Smooth muscle cell (in vitro differentiated cells): ENCODE results near the gene ST6GAL2. TPM values are rescaled to one million over a fixed set of nuclear protein-coding genes. Genes with fewer than 3 reads are reported as not detected.

ENCODE experiments used
- DNase-seq: peaks from one replicate; lab custom pipeline; 2025; ENCODE audit not compliant: unreplicated experiment; lab: John Stamatoyannopoulos, UW
- H2AFZ ChIP-seq: fragments of 200-600 bp; sonication (generic); 2 replicates; pipeline ENCODE4 v1.6.0; 2016; ENCODE audit warnings: antibody characterized with exemption, low read depth, mild to moderate bottlenecking
- H3F3A ChIP-seq: fragments of 200-600 bp; sonication (generic); 2 replicates; pipeline ENCODE4 v1.6.0; 2017; ENCODE audit warnings: antibody characterized with exemption, low read depth
- H3K27ac ChIP-seq: fragments of 200-600 bp; sonication (generic); 2 replicates; pipeline ENCODE4 v1.5.1; 2016; ENCODE audit warnings: low read depth, mild to moderate bottlenecking
- H3K27me3 ChIP-seq: fragments of 200-600 bp; sonication (generic); 2 replicates; pipeline ENCODE4 v1.6.1; 2016; ENCODE audit warnings: low read depth, mild to moderate bottlenecking
- H3K36me3 ChIP-seq: fragments of 200-600 bp; sonication (generic); 2 replicates; pipeline ENCODE4 v1.5.1; 2016; ENCODE audit warnings: low read depth
- H3K4me1 ChIP-seq: fragments of 200-600 bp; sonication (generic); 2 replicates; pipeline ENCODE4 v1.5.1; 2016; ENCODE audit warnings: low read depth
- H3K4me2 ChIP-seq: fragments of 200-600 bp; sonication (generic); 2 replicates; pipeline ENCODE4 v1.6.0; 2016; ENCODE audit warnings: mild to moderate bottlenecking
- H3K4me3 ChIP-seq: fragments of 200-600 bp; sonication (generic); 2 replicates; pipeline ENCODE4 v1.5.1; 2016; ENCODE audit warnings: mild to moderate bottlenecking
- H3K79me2 ChIP-seq: fragments of 200-600 bp; sonication (generic); 2 replicates; pipeline ENCODE4 v1.6.0; 2016; ENCODE audit warnings: low read depth, mild to moderate bottlenecking
- H3K9ac ChIP-seq: fragments of 200-600 bp; sonication (generic); 2 replicates; pipeline ENCODE4 v1.6.0; 2016; ENCODE audit warnings: low read depth
- H3K9me3 ChIP-seq: fragments of 200-600 bp; sonication (generic); replicated peaks from 2 replicates; pipeline ENCODE4 v1.5.1; 2016; ENCODE audit warnings: low read depth
- H4K20me1 ChIP-seq: fragments of 200-600 bp; sonication (generic); 2 replicates; pipeline ENCODE4 v1.6.0; 2016; ENCODE audit warnings: low read depth
- CTCF ChIP-seq: fragments of 200-600 bp; sonication (generic); IDR thresholded peaks from 2 replicates; pipeline ENCODE4 v1.5.1; 2017; ENCODE audit warnings: borderline replicate concordance, mild to moderate bottlenecking, antibody characterized with exemption; ENCODE audit not compliant: insufficient read depth, poor library complexity, severe bottlenecking
- WGBS: methylation state at CpG from one replicate; pipeline ENCODE4 v1.1.7; 2016; ENCODE audit warnings: low lambda C conversion rate; 5-methylcytosine and 5-hydroxymethylcytosine counted together
- polyA plus RNA-seq: library from polyadenylated mRNA; unstranded; fragments of >200 nt; fragmentation: Nextera tagmentation; extraction: Ambion mirVana; gene quantifications from 2 replicates; pipeline ENCODE4 v1.2.1, GENCODE V29; 2016
- total RNA-seq: library from RNA; depleted of rRNA; stranded (reverse); fragments of >200 nt; gene quantifications from 2 replicates; pipeline ENCODE4 v1.2.3, GENCODE V29; 2014

ST6GAL2 gene
- total and polyA plus RNA-seq, 2 experiments from 2014 or later: 42.5 to 64.6 TPM

DNA sequence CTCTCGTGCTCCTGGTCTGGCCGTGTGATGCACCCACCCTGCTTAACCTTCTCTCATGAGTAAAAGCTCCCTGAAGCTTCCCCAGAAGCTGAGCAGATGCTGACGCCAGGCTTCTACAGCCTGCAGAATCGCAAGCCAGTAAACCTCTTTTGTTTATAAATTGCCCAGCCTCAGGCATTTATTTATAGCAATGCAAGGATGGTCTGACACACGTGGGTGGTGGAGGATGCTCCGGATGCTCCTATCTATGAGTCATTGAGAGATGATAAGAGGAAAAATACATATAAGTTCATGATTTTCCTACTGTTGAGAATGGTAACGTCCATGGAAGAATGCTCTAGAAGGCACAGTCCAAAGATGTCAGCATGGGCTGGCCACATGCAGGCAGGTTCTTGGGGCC is 8.6 kb upstream of the ST6GAL2 start:
- Histone ChIP-seq H3K36me3 (peaks cover 5% of the 10 kb centered on the region), H3K79me2 (no peaks in the 10 kb centered on the region)

GRCh38 chr2:106892048-106892447 is 6.1 kb upstream of the ST6GAL2 start:
- TF ChIP-seq CTCF: no peak
- Histone ChIP-seq H3K27ac (no peak overlapping the region), H3F3A (no peaks in the 10 kb centered on the region), H3K4me2 (no peak overlapping the region), H3K9ac (no peak overlapping the region), H4K20me1 (no peaks in the 10 kb centered on the region), H3K27me3 (peaks cover 5% of the 10 kb centered on the region), H3K4me3 (no peak overlapping the region), H3K79me2 (no peaks in the 10 kb centered on the region), H2AFZ (no peak overlapping the region), H3K9me3 (no peaks in the 10 kb centered on the region), H3K36me3 (peaks cover 5% of the 10 kb centered on the region), H3K4me1 (peaks cover 4% of the 10 kb centered on the region)
- DNase-seq: no peak
- WGBS: 97% methylated on average over 1 of the region's 2 CpGs

More for the DNA sequence above, 8.6 kb upstream of the ST6GAL2 start:
- Histone ChIP-seq H3K4me1 (no peaks in the 10 kb centered on the region), H4K20me1 (no peaks in the 10 kb centered on the region), H3K27ac (no peak overlapping the region), H3F3A (no peaks in the 10 kb centered on the region), H3K27me3 (peaks cover under 1% of the 10 kb centered on the region), H3K4me3 (no peak overlapping the region), H3K9ac (no peak overlapping the region), H3K9me3 (no peaks in the 10 kb centered on the region), H3K4me2 (no peak overlapping the region), H2AFZ (no peak overlapping the region)
- no peak for TF ChIP-seq CTCF
- WGBS: 77% methylated on average over 7 of the region's 7 CpGs
- DNase-seq: no peak

- H3K4me1 ChIP-seq: peaks cover 4% of the 10 kb centered on the region
- WGBS: 21% methylated on average over 5 of the region's 5 CpGs
- H3K4me3 ChIP-seq: no peak overlapping the region
- no peak for TF ChIP-seq CTCF
- no peak overlapping the region for H2AFZ ChIP-seq
- H3K27ac ChIP-seq: no peak overlapping the region
- no peak overlapping the region for H3K9ac ChIP-seq
- peaks cover 3% of the 10 kb centered on the region for H3K79me2 ChIP-seq
- H3K4me2 ChIP-seq: peak overlapping the region; percentile 36
- DNase-seq: no peak
- H3K27me3 ChIP-seq: peaks cover 5% of the 10 kb centered on the region
- peaks cover 5% of the 10 kb centered on the region for H3K36me3 ChIP-seq
- no peaks in the 10 kb centered on the region for H4K20me1 ChIP-seq
- no peaks in the 10 kb centered on the region for H3F3A ChIP-seq
- H3K9me3 ChIP-seq: no peaks in the 10 kb centered on the region
Observed at GRCh38 chr2:106890606-106891005, 4.6 kb upstream of the ST6GAL2 start.
